ENCODE measurements around the gene ATXN1. TPM values are rescaled to one million over a fixed set of nuclear protein-coding genes. Genes with fewer than 3 reads are reported as not detected.

The ATXN1 gene
- total RNA-seq, 1 experiment from 2014 or later: 7.6 TPM

GRCh38 chr6:16436550-16436949 is 324.7 kb downstream of the ATXN1 start:
- H3K4me3 ChIP-seq (ENCODE audit: insufficient read depth, low read depth, low read length): no peak overlapping the region
- H3K27me3 ChIP-seq (ENCODE audit: control insufficient read depth, insufficient read depth, low read length): no peaks in the 10 kb centered on the region
- H3K36me3 ChIP-seq (replicated peaks; ENCODE audit: control insufficient read depth, insufficient read depth, low read length): no peaks in the 10 kb centered on the region
- no peak for DNase-seq

GRCh38 chr6:16434885-16435284 is 326.4 kb downstream of the ATXN1 start:
- DNase-seq: no peak
- H3K27me3 ChIP-seq (ENCODE audit: control insufficient read depth, insufficient read depth, low read length): no peaks in the 10 kb centered on the region
- H3K4me3 ChIP-seq (ENCODE audit: insufficient read depth, low read depth, low read length): no peak overlapping the region
- H3K36me3 ChIP-seq (replicated peaks; ENCODE audit: control insufficient read depth, insufficient read depth, low read length): no peaks in the 10 kb centered on the region

- no peak for DNase-seq
- Histone ChIP-seq H3K4me3 (ENCODE audit: insufficient read depth, low read depth, low read length) (no peak overlapping the region), H3K27me3 (ENCODE audit: control insufficient read depth, insufficient read depth, low read length) (no peaks in the 10 kb centered on the region), H3K36me3 (replicated peaks; ENCODE audit: control insufficient read depth, insufficient read depth, low read length) (no peaks in the 10 kb centered on the region)
Measured at GRCh38 chr6:16433338-16433890, 327.8 kb downstream of the ATXN1 start.

- no peak overlapping the region for H3K4me3 ChIP-seq (ENCODE audit: insufficient read depth, low read depth, low read length)
- no peaks in the 10 kb centered on the region for H3K27me3 ChIP-seq (ENCODE audit: control insufficient read depth, insufficient read depth, low read length)
- H3K36me3 ChIP-seq (replicated peaks; ENCODE audit: control insufficient read depth, insufficient read depth, low read length): no peaks in the 10 kb centered on the region
- DNase-seq: no peak
Measured at GRCh38 chr6:16432075-16433032, 328.9 kb downstream of the ATXN1 start.

DNA sequence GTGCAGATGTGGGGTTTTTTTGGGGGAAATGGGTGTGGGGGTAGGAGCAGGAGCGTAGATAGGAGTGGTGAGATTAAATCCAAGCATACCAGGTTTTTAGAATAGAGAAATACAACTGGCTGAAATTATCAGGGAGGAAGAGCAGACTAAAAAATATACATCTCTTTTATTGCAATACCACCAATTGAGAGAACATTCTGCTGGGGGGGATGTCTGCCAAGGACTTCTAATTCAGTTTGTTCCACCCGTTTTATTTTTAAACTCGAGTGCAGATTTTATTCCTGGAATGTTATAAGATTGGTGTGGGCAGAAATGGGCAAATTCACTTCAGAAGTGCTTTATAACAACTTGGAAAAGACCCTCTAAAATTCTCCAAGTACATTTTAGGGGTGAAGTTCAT is 330.2 kb downstream of the ATXN1 start:
- no peaks in the 10 kb centered on the region for H3K27me3 ChIP-seq (ENCODE audit: control insufficient read depth, insufficient read depth, low read length)
- H3K36me3 ChIP-seq (replicated peaks; ENCODE audit: control insufficient read depth, insufficient read depth, low read length): no peaks in the 10 kb centered on the region
- no peak overlapping the region for H3K4me3 ChIP-seq (ENCODE audit: insufficient read depth, low read depth, low read length)
- DNase-seq: no peak

GRCh38 chr6:16430391-16431089 is 330.7 kb downstream of the ATXN1 start:
- Histone ChIP-seq H3K4me3 (ENCODE audit: insufficient read depth, low read depth, low read length) (no peak overlapping the region), H3K36me3 (replicated peaks; ENCODE audit: control insufficient read depth, insufficient read depth, low read length) (no peaks in the 10 kb centered on the region), H3K27me3 (ENCODE audit: control insufficient read depth, insufficient read depth, low read length) (no peaks in the 10 kb centered on the region)
- DNase-seq: no peak

- Histone ChIP-seq H3K27me3 (ENCODE audit: control insufficient read depth, insufficient read depth, low read length) (no peaks in the 10 kb centered on the region), H3K36me3 (replicated peaks; ENCODE audit: control insufficient read depth, insufficient read depth, low read length) (no peaks in the 10 kb centered on the region), H3K4me3 (ENCODE audit: insufficient read depth, low read depth, low read length) (no peak overlapping the region)
- DNase-seq: no peak
Measured at GRCh38 chr6:16429669-16430068, 331.6 kb downstream of the ATXN1 start.

DNA sequence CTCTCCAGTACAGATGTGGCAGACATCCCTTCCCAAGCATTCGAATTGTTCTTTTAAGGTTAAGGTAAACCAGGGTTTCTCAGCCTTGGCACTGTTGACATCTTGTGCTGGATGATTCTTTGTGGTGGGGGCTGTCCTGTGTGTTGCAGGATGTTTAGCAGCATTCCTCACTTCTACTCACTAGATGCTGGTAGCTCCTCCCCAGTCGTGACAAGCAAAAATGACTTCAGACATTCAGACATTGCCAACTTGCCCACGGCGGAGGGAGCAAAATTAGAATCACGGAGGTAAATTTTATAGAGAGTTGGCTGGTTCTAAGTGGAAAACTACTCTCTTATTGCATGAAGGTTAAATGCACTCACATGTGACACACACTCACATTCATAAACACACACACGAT is 334.1 kb downstream of the ATXN1 start:
- no peaks in the 10 kb centered on the region for H3K36me3 ChIP-seq (replicated peaks; ENCODE audit: control insufficient read depth, insufficient read depth, low read length)
- DNase-seq: no peak
- H3K27me3 ChIP-seq (ENCODE audit: control insufficient read depth, insufficient read depth, low read length): no peaks in the 10 kb centered on the region
- no peak overlapping the region for H3K4me3 ChIP-seq (ENCODE audit: insufficient read depth, low read depth, low read length)

DNA sequence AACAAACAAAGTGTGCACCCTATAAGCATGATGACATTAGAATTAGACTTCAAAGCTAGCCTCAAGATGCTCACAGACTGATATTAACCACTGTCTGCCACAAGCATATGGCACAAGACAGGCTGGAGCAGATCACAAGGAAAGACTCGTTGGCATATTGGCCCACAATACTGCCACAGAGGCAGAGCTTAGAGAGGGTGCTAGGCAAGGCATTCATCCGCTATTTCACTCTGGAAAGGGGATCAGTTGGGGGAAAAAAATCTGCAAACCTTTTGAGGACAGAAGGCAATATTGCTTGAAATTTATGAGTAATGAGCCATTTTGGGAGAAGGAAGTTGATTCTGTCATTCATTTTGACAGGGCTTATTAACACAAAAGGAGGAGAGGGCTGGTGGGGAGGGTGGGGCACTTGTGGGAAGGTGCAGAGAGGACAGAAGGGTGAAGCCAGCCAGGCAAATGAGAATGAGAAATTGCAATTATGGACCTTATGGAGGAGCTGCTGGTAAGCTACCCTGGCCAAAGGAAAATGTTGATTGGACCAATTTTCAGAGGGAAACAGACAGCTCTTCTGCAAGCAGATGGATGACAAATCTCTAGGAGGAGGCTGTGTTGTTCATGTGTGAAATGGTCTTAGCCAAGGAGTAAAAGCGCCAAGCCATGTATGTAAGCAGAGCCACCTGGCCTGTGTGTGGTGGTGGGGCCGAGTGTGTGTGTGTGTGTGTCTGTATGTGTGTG is 335.2 kb downstream of the ATXN1 start:
- Histone ChIP-seq H3K27me3 (ENCODE audit: control insufficient read depth, insufficient read depth, low read length) (no peaks in the 10 kb centered on the region), H3K36me3 (replicated peaks; ENCODE audit: control insufficient read depth, insufficient read depth, low read length) (no peaks in the 10 kb centered on the region), H3K4me3 (ENCODE audit: insufficient read depth, low read depth, low read length) (no peak overlapping the region)
- no peak for DNase-seq

DNA sequence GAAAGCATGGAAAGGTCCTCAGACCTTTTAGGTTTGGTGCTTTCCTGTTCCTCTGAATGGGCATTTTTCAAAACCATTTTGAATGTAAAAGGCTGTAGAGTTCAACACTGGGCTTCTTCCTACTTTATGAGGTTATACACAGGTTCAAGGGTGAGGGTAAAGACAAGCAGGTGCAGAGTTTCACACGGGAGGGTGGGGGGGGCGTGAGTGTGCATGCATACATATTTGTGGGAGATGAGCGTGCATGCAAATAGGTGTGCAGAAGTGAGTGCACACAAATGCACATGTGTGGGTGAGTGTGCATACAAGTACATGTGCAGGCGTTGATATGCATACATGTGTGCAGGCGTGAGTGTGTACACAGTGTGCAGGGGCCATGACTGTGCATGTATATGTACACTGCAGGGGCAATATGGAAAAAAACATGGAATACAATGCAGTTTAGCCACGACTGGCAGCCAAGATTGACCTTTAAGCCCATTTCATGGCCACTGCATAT is 339.7 kb downstream of the ATXN1 start:
- Histone ChIP-seq H3K4me3 (ENCODE audit: insufficient read depth, low read depth, low read length) (no peak overlapping the region), H3K36me3 (replicated peaks; ENCODE audit: control insufficient read depth, insufficient read depth, low read length) (no peaks in the 10 kb centered on the region), H3K27me3 (ENCODE audit: control insufficient read depth, insufficient read depth, low read length) (no peaks in the 10 kb centered on the region)
- no peak for DNase-seq

- H3K27me3 ChIP-seq (ENCODE audit: control insufficient read depth, insufficient read depth, low read length): no peaks in the 10 kb centered on the region
- no peak for DNase-seq
- no peak overlapping the region for H3K4me3 ChIP-seq (ENCODE audit: insufficient read depth, low read depth, low read length)
- H3K36me3 ChIP-seq (replicated peaks; ENCODE audit: control insufficient read depth, insufficient read depth, low read length): no peaks in the 10 kb centered on the region
Measured at GRCh38 chr6:16420715-16421461, 340.4 kb downstream of the ATXN1 start.

DNA sequence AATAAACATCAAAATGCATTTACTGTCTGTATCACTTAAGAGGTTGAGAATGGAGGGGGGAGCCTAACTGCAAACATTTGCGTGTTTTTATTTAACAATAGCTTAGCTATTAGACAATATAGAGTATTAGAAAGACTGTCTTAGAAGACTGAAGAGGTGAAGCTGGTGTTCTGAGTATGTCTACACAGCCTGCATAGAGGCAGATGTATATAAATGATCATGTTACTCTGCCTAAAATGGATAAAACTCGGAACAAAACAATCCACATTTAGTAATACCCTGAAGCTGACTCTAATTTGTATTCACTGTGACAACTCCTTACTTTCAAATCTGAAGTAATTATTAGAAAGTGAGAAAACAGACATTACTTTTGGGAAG is 340.9 kb downstream of the ATXN1 start:
- Histone ChIP-seq H3K36me3 (replicated peaks; ENCODE audit: control insufficient read depth, insufficient read depth, low read length) (no peaks in the 10 kb centered on the region), H3K27me3 (ENCODE audit: control insufficient read depth, insufficient read depth, low read length) (no peaks in the 10 kb centered on the region), H3K4me3 (ENCODE audit: insufficient read depth, low read depth, low read length) (no peak overlapping the region)
- no peak for DNase-seq

DNA sequence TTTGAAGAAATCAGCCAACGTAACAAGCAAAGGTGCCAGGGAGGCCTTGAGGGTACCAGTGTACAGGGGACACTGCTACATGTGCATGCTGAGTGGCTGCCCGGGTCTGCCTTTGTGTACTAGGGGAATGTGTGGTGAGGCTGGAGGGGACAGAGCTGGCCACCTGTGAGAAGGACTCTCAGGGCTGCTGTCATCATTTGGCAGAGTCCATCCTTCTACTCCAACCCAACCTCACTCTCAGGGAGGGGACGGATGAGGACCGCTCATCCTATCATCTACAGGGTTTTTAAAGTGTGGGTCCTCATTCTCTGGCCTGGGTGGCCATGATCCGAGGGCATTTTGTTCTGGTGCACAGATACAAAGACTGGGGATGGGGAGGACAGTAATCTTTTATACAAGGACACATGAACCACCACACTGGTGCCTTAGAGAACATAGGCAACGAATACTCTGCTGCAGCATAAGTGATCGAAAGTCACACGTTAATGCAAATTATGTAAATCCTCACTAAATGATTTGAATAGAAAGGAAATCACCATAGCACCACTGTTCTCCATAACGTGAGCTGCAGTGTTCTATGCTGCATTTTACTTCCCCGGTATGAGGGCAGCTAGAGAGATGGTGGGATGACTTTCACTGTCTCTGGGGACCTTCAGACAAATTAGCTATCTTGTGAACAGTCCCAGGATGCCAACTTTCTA is 341.5 kb downstream of the ATXN1 start:
- no peak for DNase-seq
- no peaks in the 10 kb centered on the region for H3K36me3 ChIP-seq (replicated peaks; ENCODE audit: control insufficient read depth, insufficient read depth, low read length)
- no peak overlapping the region for H3K4me3 ChIP-seq (ENCODE audit: insufficient read depth, low read depth, low read length)
- H3K27me3 ChIP-seq (ENCODE audit: control insufficient read depth, insufficient read depth, low read length): no peaks in the 10 kb centered on the region
